Measurements from ENCODE around the gene SPEN. TPM values are rescaled to one million over a fixed set of nuclear protein-coding genes. Genes with fewer than 3 reads are reported as not detected.
A peak's percentile ranks its signal among the peaks of the same experiment; 100 is the strongest.

Gene SPEN
- polyA plus RNA-seq, 1 donor (not counting 4 experiments of a cell fraction or from before 2014, with no cell fraction given) = 8.9 TPM

GRCh38 chr1:15833842-15834405 is 13.6 kb upstream of the SPEN start:
- TF ChIP-seq EZH2 (IDR thresholded peaks at IDR 0.05; ENCODE audit: low read length) (no peak), CTCF (optimal IDR thresholded peaks at IDR 0.05 in 1 of 3, IDR thresholded peaks at IDR 0.05 in 1 of 3, conservative IDR thresholded peaks at IDR 0.05 in 1 of 3; ENCODE audit: extremely low read depth in 1 of 3, insufficient read depth in 2 of 3, low read length in 3 of 3) (no peak)
- peak overlapping the region; percentile 90 for H3K4me2 ChIP-seq (ENCODE audit: control insufficient read depth, extremely low read depth, insufficient read depth, low read depth, low read length)
- H3K4me1 ChIP-seq (ENCODE audit: control insufficient read depth, extremely low read depth, insufficient read depth, low read length) = peaks cover 37% of the 10 kb centered on the region
- dilution Hi-C loops (cut with MboI; ENCODE audit: extremely low pct_ligation_motif_present, low sequenced_read_pairs) = no loop called here
- H3K36me3 ChIP-seq (ENCODE audit: control insufficient read depth in 2 of 2, extremely low read depth in 1 of 2, insufficient read depth in 2 of 2, low read length in 2 of 2) = no peaks in the 10 kb centered on the region
- no peaks in the 10 kb centered on the region for H3K27me3 ChIP-seq (ENCODE audit: control insufficient read depth, extremely low read depth, insufficient read depth, low read length)
- no peak overlapping the region for H2AFZ ChIP-seq (ENCODE audit: control insufficient read depth, low read length)
- H3K9me1 ChIP-seq (ENCODE audit: control insufficient read depth, extremely low read depth, insufficient read depth, low read length) = no peaks in the 10 kb centered on the region
- no peaks in the 10 kb centered on the region for H3K79me2 ChIP-seq (ENCODE audit: control insufficient read depth, insufficient read depth, low read length)
- H4K20me1 ChIP-seq (ENCODE audit: control insufficient read depth, extremely low read depth, insufficient read depth, low read length) = no peaks in the 10 kb centered on the region
- peak overlapping the region; percentile 97 for H3K27ac ChIP-seq (ENCODE audit: control insufficient read depth, insufficient read depth, low read length)
- DNase-seq (ENCODE audit: low read depth, low spot score) = no peak
- peak overlapping the region; percentile 98 for H3K9ac ChIP-seq (ENCODE audit: control insufficient read depth, extremely low read depth, insufficient read depth, low read length)
- H3K9me3 ChIP-seq (ENCODE audit: control insufficient read depth, low read depth, low read length) = no peaks in the 10 kb centered on the region
- H3K4me3 ChIP-seq (ENCODE audit: control insufficient read depth in 2 of 3, extremely low read depth in 1 of 3, insufficient read depth in 2 of 3, low read depth in 1 of 3, low read length in 3 of 3) = peak overlapping the region; percentile 63 to 95 (median 71)
- FAIRE-seq = peak; percentile 26

GRCh38 chr1:15834406-15835204 is 12.9 kb upstream of the SPEN start:
- FAIRE-seq = no peak
- dilution Hi-C loops (cut with MboI; ENCODE audit: extremely low pct_ligation_motif_present, low sequenced_read_pairs) = no loop called here
- peaks cover 37% of the 10 kb centered on the region for H3K4me1 ChIP-seq (ENCODE audit: control insufficient read depth, extremely low read depth, insufficient read depth, low read length)

More at GRCh38 chr1:15834406-15835204, 12.9 kb upstream of the SPEN start:
- TF ChIP-seq CTCF (optimal IDR thresholded peaks at IDR 0.05 in 1 of 3, IDR thresholded peaks at IDR 0.05 in 1 of 3, conservative IDR thresholded peaks at IDR 0.05 in 1 of 3; ENCODE audit: extremely low read depth in 1 of 3, insufficient read depth in 2 of 3, low read length in 3 of 3) = no peak
- TF ChIP-seq EZH2 (IDR thresholded peaks at IDR 0.05; ENCODE audit: low read length) = no peak
- Histone ChIP-seq H2AFZ (ENCODE audit: control insufficient read depth, low read length) (peak overlapping the region; percentile 84), H3K79me2 (ENCODE audit: control insufficient read depth, insufficient read depth, low read length) (no peaks in the 10 kb centered on the region), H3K9me1 (ENCODE audit: control insufficient read depth, extremely low read depth, insufficient read depth, low read length) (no peaks in the 10 kb centered on the region), H3K4me2 (ENCODE audit: control insufficient read depth, extremely low read depth, insufficient read depth, low read depth, low read length) (peak overlapping the region; percentile 90), H3K9ac (ENCODE audit: control insufficient read depth, extremely low read depth, insufficient read depth, low read length) (peak overlapping the region; percentile 98), H3K36me3 (ENCODE audit: control insufficient read depth in 2 of 2, extremely low read depth in 1 of 2, insufficient read depth in 2 of 2, low read length in 2 of 2) (no peaks in the 10 kb centered on the region), H3K27me3 (ENCODE audit: control insufficient read depth, extremely low read depth, insufficient read depth, low read length) (no peaks in the 10 kb centered on the region), H3K4me3 (ENCODE audit: control insufficient read depth in 2 of 3, extremely low read depth in 1 of 3, insufficient read depth in 2 of 3, low read depth in 1 of 3, low read length in 3 of 3) (peak overlapping the region; percentile 63 to 95 (median 71)), H4K20me1 (ENCODE audit: control insufficient read depth, extremely low read depth, insufficient read depth, low read length) (no peaks in the 10 kb centered on the region), H3K27ac (ENCODE audit: control insufficient read depth, insufficient read depth, low read length) (peak overlapping the region; percentile 97), H3K9me3 (ENCODE audit: control insufficient read depth, low read depth, low read length) (no peaks in the 10 kb centered on the region)
- no peak for DNase-seq (ENCODE audit: low read depth, low spot score)

Data from keratinocyte (primary cell).